GM21423 (cell line): ENCODE measurements around the gene CPOX.
"Not testable (repeated sequence)": the region's sequence is repeated elsewhere in the genome, so short reads cannot be mapped to it uniquely, and the experiment has no call there.

Experiments used
- ATAC-seq: cut with Tn5 transposase; IDR thresholded peaks from one replicate; pipeline ENCODE4 v1.9.1; 2021; ENCODE audit warnings: mild to moderate bottlenecking, moderate library complexity; ENCODE audit not compliant: unreplicated experiment

The CPOX gene

GRCh38 chr3:98564282-98565005 lies 29.0 kb downstream of the CPOX start:
- no peak for ATAC-seq

GRCh38 chr3:98563661-98564281 lies 29.6 kb downstream of the CPOX start:
- peak; percentile 45 for ATAC-seq

GRCh38 chr3:98561727-98562521 lies 31.5 kb downstream of the CPOX start:
- ATAC-seq, result no peak

- no peak for ATAC-seq
Observed at GRCh38 chr3:98560911-98561310, 32.5 kb downstream of the CPOX start.

GRCh38 chr3:98559769-98560168 lies 33.6 kb downstream of the CPOX start:
- ATAC-seq, result not testable (repeated sequence)

- ATAC-seq, result no peak
Observed at GRCh38 chr3:98558100-98558827, 35.1 kb downstream of the CPOX start.

GRCh38 chr3:98557324-98558010 lies 35.9 kb downstream of the CPOX start:
- no peak for ATAC-seq

- peak; percentile 75 for ATAC-seq
Observed at GRCh38 chr3:98556164-98557130, 37.0 kb downstream of the CPOX start.

- no peak for ATAC-seq
Observed at GRCh38 chr3:98555025-98555379, 38.4 kb downstream of the CPOX start.

GRCh38 chr3:98554580-98554979 lies 38.8 kb downstream of the CPOX start:
- no peak for ATAC-seq

- ATAC-seq, result no peak
Observed at GRCh38 chr3:98553753-98554152, 39.7 kb downstream of the CPOX start.

- ATAC-seq, result no peak
Observed at GRCh38 chr3:98553021-98553563, 40.3 kb downstream of the CPOX start.

GRCh38 chr3:98552232-98553020 lies 41.0 kb downstream of the CPOX start:
- ATAC-seq, result no peak

GRCh38 chr3:98551754-98552153 lies 41.7 kb downstream of the CPOX start:
- no peak for ATAC-seq

- ATAC-seq, result no peak
Observed at GRCh38 chr3:98551236-98551635, 42.2 kb downstream of the CPOX start.

- ATAC-seq, result no peak
Observed at GRCh38 chr3:98550833-98551232, 42.6 kb downstream of the CPOX start.

- no peak for ATAC-seq
Observed at GRCh38 chr3:98548544-98548943, 44.9 kb downstream of the CPOX start.

GRCh38 chr3:98545940-98546339 lies 47.5 kb downstream of the CPOX start:
- ATAC-seq, result peak; percentile 60
